K562 (cell line): ENCODE data around the gene HDAC5. TPM values are rescaled to one million over a fixed set of nuclear protein-coding genes. Genes with fewer than 3 reads are reported as not detected.

Experiments
- ATF1 ChIP-seq, 2 experiments: fragments of 450-650 bp in 1 of 2; IDR thresholded peaks; 2 replicates each; pipeline ENCODE4 v1.6.1; 2016; ENCODE audit warnings: missing compliant biosample characterization in 1 of 2, missing genetic modification characterization in 1 of 2
- ATF7 ChIP-seq: fragments of 450-650 bp; IDR thresholded peaks from 2 replicates; pipeline ENCODE4 v1.7.1; 2014; ENCODE audit warnings: mild to moderate bottlenecking, moderate library complexity
- ELF1 ChIP-seq: fragments of 200-800 bp; sonication (Bioruptor generic); IDR thresholded peaks from 2 replicates; pipeline ENCODE4 v1.6.1; 2016; ENCODE audit warnings: missing genetic modification characterization, missing compliant biosample characterization
- FOXA3 ChIP-seq, 2 experiments: fragments of 450-650 bp in 1 of 2; sonication (generic) in 1 of 2; formaldehyde crosslinking; IDR thresholded peaks in 1 of 2; conservative IDR thresholded peaks in 1 of 2; 2 replicates each; pipeline versions ENCODE4 v1.4.0 to v1.8.0; 2020 to 2022; ENCODE audit warnings: mild to moderate bottlenecking in 2 of 2, missing genetic modification reagents in 1 of 2
- OTX1 ChIP-seq: fragments of 450-650 bp; formaldehyde crosslinking; IDR thresholded peaks from 2 replicates; pipeline ENCODE4 v1.4.0; 2022; ENCODE audit warnings: mild to moderate bottlenecking
- PHF21A ChIP-seq: fragments of 450-650 bp; IDR thresholded peaks from 2 replicates; pipeline ENCODE4 v1.6.1; 2017; ENCODE audit warnings: low read depth, borderline replicate concordance
- PML ChIP-seq: IDR thresholded peaks from 2 replicates; pipeline ENCODE4 v1.6.1; 2012; ENCODE audit warnings: low read length, inconsistent platforms
- PURB ChIP-seq: sonication (generic); formaldehyde crosslinking; IDR thresholded peaks from 2 replicates; pipeline ENCODE4 v1.9.0; 2021; ENCODE audit warnings: low read depth, mild to moderate bottlenecking, missing genetic modification reagents
- PYGO2 ChIP-seq: fragments of 450-650 bp; IDR thresholded peaks from 2 replicates; pipeline ENCODE4 v1.6.1; 2016; ENCODE audit warnings: mild to moderate bottlenecking, missing genetic modification characterization, moderate library complexity, missing compliant biosample characterization
- RFX7 ChIP-seq: fragments of 250-450 bp; sonication (Bioruptor Pico); IDR thresholded peaks from 2 replicates; pipeline ENCODE4 v1.5.1; 2021; ENCODE audit warnings: mild to moderate bottlenecking
- TEAD4 ChIP-seq, 2 experiments: sonication (generic) in 1 of 2; formaldehyde crosslinking in 1 of 2; IDR thresholded peaks; 2 replicates each; pipeline versions ENCODE4 v1.6.1 to v1.8.0; 2012 to 2022; ENCODE audit warnings: borderline replicate concordance in 1 of 2, inconsistent platforms in 1 of 2, low read length in 1 of 2, mild to moderate bottlenecking in 1 of 2, missing genetic modification reagents in 1 of 2
- XRCC4 ChIP-seq: IDR thresholded peaks from one replicate; pipeline ENCODE4 v1.6.1; 2011; ENCODE audit not compliant: insufficient read depth, insufficient read length; ENCODE audit errors: extremely low read depth
- ZNF23 ChIP-seq: fragments of 250-450 bp; sonication (Bioruptor Pico); IDR thresholded peaks from 2 replicates; pipeline ENCODE4 v1.4.0; 2020; ENCODE audit warnings: mild to moderate bottlenecking
- polyA plus RNA-seq, 8 experiments: library from polyadenylated mRNA; depleted of rRNA in 4 of 8; stranded (reverse) in 5 of 8; unstranded in 3 of 8; fragments of >200 nt; fragmentation: Nextera tagmentation in 2 of 8; fragmentation: Illumina TruSeq in 1 of 8; extraction: Ambion mirVana in 2 of 8; extraction: Trizol in 1 of 8; gene quantifications; 2 replicates each; pipeline versions ENCODE4 v1.2.1 to v1.2.3, GENCODE V29; 2011 to 2014; ENCODE audit warnings: inconsistent platforms in 1 of 8, missing spikeins in 1 of 8
- total RNA-seq, 7 experiments: library from RNA; depleted of rRNA in 6 of 7; stranded (reverse); fragments of >200 nt in 6 of 7; fragmentation: Illumina TruSeq in 2 of 7; extraction: Trizol in 2 of 7; gene quantifications; 2 replicates each; pipeline versions ENCODE4 v1.2.1 to v1.2.3, GENCODE V29; 2011 to 2021; ENCODE audit warnings: low replicate concordance in 1 of 7
- TF ChIP-seq, protein P1 (sequence below): fragments of 450-650 bp; IDR thresholded peaks from 2 replicates; pipeline ENCODE4 v1.6.1; 2016; ENCODE audit warnings: mild to moderate bottlenecking, moderate library complexity
- TF ChIP-seq, protein P2 (sequence below): IDR thresholded peaks from 2 replicates; pipeline ENCODE4 v1.6.1; 2011; ENCODE audit not compliant: insufficient read length; ENCODE audit errors: extremely low read depth

The HDAC5 gene
- total and polyA plus RNA-seq, 9 of the 15 experiments (the other 6 are each of a cell fraction or from before 2014, with no cell fraction given), result 0.45 to 26.2 (median 16.4) TPM

GRCh38 chr17:44137891-44138709 is 14.7 kb upstream of the HDAC5 start (continued):
- TF ChIP-seq, protein P1, sequence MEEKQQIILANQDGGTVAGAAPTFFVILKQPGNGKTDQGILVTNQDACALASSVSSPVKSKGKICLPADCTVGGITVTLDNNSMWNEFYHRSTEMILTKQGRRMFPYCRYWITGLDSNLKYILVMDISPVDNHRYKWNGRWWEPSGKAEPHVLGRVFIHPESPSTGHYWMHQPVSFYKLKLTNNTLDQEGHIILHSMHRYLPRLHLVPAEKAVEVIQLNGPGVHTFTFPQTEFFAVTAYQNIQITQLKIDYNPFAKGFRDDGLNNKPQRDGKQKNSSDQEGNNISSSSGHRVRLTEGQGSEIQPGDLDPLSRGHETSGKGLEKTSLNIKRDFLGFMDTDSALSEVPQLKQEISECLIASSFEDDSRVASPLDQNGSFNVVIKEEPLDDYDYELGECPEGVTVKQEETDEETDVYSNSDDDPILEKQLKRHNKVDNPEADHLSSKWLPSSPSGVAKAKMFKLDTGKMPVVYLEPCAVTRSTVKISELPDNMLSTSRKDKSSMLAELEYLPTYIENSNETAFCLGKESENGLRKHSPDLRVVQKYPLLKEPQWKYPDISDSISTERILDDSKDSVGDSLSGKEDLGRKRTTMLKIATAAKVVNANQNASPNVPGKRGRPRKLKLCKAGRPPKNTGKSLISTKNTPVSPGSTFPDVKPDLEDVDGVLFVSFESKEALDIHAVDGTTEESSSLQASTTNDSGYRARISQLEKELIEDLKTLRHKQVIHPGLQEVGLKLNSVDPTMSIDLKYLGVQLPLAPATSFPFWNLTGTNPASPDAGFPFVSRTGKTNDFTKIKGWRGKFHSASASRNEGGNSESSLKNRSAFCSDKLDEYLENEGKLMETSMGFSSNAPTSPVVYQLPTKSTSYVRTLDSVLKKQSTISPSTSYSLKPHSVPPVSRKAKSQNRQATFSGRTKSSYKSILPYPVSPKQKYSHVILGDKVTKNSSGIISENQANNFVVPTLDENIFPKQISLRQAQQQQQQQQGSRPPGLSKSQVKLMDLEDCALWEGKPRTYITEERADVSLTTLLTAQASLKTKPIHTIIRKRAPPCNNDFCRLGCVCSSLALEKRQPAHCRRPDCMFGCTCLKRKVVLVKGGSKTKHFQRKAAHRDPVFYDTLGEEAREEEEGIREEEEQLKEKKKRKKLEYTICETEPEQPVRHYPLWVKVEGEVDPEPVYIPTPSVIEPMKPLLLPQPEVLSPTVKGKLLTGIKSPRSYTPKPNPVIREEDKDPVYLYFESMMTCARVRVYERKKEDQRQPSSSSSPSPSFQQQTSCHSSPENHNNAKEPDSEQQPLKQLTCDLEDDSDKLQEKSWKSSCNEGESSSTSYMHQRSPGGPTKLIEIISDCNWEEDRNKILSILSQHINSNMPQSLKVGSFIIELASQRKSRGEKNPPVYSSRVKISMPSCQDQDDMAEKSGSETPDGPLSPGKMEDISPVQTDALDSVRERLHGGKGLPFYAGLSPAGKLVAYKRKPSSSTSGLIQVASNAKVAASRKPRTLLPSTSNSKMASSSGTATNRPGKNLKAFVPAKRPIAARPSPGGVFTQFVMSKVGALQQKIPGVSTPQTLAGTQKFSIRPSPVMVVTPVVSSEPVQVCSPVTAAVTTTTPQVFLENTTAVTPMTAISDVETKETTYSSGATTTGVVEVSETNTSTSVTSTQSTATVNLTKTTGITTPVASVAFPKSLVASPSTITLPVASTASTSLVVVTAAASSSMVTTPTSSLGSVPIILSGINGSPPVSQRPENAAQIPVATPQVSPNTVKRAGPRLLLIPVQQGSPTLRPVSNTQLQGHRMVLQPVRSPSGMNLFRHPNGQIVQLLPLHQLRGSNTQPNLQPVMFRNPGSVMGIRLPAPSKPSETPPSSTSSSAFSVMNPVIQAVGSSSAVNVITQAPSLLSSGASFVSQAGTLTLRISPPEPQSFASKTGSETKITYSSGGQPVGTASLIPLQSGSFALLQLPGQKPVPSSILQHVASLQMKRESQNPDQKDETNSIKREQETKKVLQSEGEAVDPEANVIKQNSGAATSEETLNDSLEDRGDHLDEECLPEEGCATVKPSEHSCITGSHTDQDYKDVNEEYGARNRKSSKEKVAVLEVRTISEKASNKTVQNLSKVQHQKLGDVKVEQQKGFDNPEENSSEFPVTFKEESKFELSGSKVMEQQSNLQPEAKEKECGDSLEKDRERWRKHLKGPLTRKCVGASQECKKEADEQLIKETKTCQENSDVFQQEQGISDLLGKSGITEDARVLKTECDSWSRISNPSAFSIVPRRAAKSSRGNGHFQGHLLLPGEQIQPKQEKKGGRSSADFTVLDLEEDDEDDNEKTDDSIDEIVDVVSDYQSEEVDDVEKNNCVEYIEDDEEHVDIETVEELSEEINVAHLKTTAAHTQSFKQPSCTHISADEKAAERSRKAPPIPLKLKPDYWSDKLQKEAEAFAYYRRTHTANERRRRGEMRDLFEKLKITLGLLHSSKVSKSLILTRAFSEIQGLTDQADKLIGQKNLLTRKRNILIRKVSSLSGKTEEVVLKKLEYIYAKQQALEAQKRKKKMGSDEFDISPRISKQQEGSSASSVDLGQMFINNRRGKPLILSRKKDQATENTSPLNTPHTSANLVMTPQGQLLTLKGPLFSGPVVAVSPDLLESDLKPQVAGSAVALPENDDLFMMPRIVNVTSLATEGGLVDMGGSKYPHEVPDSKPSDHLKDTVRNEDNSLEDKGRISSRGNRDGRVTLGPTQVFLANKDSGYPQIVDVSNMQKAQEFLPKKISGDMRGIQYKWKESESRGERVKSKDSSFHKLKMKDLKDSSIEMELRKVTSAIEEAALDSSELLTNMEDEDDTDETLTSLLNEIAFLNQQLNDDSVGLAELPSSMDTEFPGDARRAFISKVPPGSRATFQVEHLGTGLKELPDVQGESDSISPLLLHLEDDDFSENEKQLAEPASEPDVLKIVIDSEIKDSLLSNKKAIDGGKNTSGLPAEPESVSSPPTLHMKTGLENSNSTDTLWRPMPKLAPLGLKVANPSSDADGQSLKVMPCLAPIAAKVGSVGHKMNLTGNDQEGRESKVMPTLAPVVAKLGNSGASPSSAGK, result peak; percentile 85
- TF ChIP-seq PML (no peak), ATF7 (peak; percentile 93), PHF21A (0 out of 2 replicates have a peak, but pooled peaks have one; percentile 25), ATF1 (CRISPR knock-in tag; IDR thresholded peaks at IDR 0.05) (no peak), ATF1 (tag; IDR thresholded peaks at IDR 0.05) (peak; percentile 79), FOXA3 (CRISPR knock-in tag; conservative IDR thresholded peaks at IDR 0.05 in 1 of 2, IDR thresholded peaks at IDR 0.05 in 1 of 2) (peak in 1 of 2 experiments; percentile 81; a peak in 1 of 4 replicates), TEAD4 (IDR thresholded peaks at IDR 0.05; ENCODE audit: low read length) (peak; percentile 16; the same call in 1 of the 2 replicates), TEAD4 (CRISPR knock-in tag; IDR thresholded peaks at IDR 0.05; ENCODE audit: borderline replicate concordance) (peak; percentile 65; the same call in 1 of the 2 replicates), RFX7 (CRISPR knock-in tag) (no peak), PYGO2 (no peak), XRCC4 (no peak), ZNF23 (CRISPR knock-in tag) (0 out of 2 replicates have a peak, but pooled peaks have one; percentile 23), OTX1 (CRISPR knock-in tag) (no peak), ELF1 (tag) (no peak), PURB (CRISPR knock-in tag) (no peak)
- TF ChIP-seq, protein P2, sequence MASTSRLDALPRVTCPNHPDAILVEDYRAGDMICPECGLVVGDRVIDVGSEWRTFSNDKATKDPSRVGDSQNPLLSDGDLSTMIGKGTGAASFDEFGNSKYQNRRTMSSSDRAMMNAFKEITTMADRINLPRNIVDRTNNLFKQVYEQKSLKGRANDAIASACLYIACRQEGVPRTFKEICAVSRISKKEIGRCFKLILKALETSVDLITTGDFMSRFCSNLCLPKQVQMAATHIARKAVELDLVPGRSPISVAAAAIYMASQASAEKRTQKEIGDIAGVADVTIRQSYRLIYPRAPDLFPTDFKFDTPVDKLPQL, result no peak
